Cardiac septum (tissue), 1 donor: ENCODE results near the gene HMCN2. TPM values are rescaled to one million over a fixed set of nuclear protein-coding genes. Genes with fewer than 3 reads are reported as not detected.

Experiments
- DNase-seq: peaks from one replicate; pipeline ENCODE4 v3.0.0-alpha.2; 2020; ENCODE audit warnings: low spot score
- intact Hi-C: fragments of 100-400 bp; cut with DNase I; formaldehyde crosslinking; loops from one replicate; pipeline ENCODE4 v1.14.0; 2022
- total RNA-seq: library from RNA; stranded (reverse); fragmentation: NEBNext Ultra II Directional; extraction: Animal tissue kit (Norgen Biotek cat#: 25700); gene quantifications from one replicate; pipeline ENCODE4 v1.2.1, GENCODE V29; 2021
- donor health status: DM: no; HTN: no; CAD: no.

The HMCN2 gene
- total RNA-seq, 1 donor from 2014 or later: 5.3 TPM

DNA sequence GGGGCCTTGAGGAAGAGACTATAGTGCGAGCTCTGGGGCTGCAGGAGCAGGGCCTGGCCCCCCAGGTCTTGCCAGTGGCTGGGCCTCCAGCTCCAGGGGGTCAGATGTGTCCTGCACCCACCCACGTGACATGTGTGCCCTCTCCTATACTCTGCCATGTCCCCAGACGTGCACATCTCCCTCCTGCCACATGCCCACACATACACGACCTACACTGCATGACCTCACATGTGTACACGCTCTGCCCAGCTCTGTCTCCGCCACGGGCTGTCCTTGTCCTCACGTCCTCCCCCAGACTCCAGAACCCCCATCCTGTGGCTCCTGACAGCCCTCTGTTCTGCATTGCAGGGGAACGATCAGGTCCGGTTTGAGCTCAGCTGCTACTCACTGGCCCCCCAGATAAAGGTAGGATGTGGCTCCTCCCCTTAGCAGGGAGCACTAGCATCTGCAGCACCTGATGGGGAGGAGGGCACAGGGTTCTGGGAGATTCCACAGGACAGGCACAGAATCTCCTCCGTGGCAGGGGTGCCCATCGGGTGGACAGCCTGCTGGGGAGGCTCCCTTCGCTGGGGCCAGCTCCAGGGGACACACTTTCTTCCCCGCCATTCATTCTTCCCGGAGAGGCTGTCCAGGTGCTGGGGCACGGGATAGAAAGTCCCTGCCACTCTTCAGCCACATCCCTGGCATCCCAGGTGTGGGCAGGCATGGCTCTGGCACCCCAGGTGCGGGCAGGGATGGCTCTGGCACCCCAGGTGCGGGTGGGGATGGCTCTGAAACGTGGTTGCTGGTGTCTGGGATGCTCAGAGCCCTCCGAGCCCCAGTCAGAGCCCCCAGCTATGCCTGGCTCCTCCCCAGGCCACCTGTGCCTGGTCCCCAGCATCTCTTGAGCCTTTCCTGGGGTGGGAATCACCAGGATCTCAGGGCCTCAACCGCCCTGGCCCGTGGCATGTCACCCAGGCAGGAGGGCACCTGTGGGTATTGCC is 198.5 kb downstream of the HMCN2 start:
- no peak for DNase-seq
- intact Hi-C loops: loop anchor here (5.0 kb wide), 2 partner anchors 113 to 168 kb away; partner anchors contain the start of gene FUBP3

DNA sequence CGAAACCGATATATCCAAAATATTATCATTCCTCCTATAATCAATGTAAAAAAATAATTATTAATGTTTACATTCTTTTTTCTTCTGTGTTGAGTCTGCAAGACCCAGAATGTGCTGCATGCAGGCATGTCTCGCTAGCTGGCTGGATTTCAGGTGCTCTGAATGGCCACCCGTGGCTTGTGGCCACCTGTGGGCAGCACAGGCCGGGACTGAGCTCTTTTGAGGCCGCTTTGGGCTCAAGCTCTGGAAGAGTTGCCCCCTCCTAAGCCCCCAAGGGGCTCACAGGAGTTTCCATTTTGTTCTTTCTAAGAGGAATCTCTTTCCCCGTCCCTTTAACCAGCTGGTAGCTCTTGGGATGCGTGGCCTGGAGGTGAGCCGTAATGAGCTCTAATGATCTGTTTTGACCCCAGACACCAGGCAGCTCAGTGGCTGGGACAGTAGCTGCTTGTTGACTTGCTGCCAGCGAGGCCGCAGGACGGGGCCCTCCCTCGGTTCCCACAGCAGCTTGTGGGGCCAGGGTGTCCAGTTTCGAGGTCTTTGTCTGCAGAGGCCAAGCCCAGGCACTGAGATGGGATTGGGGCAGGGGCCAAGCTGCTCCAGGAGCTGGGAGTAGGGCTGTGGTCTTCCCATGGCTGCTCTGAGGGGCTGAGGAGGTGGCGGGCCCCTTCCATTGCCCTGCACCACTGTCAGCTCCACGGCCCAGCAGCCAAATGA is 200.0 kb downstream of the HMCN2 start:
- DNase-seq: no peak
- intact Hi-C loops: no loop called here

- no peak for DNase-seq
- intact Hi-C loops: no loop called here
These were observed 201.1 kb downstream of the HMCN2 start for GRCh38 chr9:130466537-130467217.

DNA sequence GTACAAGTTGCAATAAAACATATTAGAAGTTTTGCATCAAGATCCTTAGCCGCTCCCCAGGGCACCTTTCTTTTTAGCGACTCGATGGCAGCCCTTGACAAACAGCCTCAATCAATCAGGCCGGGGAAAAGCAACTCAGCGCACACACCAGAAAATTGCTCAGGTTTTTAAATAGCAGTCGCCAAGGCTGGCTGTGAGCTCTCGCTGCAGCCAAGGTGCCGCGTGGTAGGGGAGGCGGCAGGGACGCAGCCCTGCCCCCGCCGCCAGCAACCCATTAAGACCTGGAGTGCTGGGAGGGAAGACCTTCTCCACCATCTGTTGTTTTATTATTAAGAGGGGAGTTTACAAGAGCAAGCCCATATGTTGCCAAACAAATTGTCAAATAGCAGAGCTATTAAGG is 201.8 kb downstream of the HMCN2 start:
- intact Hi-C loops: no loop called here

DNA sequence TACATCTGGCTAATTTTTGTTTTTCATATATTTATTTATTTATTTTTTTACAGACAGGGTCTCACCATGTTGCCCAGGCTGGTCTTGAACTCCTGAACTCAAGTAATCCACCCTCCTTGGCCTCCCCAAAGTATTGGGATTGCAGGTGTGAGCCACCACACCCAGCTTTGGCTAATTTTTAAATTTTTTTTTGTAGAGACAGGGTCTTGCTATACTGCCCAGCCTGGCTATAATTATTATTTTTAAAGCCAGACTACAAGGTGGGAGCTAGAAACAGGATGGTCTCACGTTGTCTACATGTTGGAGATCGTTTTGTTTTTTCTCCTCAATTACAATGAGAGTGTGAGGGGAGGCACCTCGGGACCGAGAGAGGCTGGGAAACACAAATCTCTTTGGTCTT is 203.0 kb downstream of the HMCN2 start:
- intact Hi-C loops: no loop called here
- DNase-seq: no peak

More for the DNA sequence above, 201.8 kb downstream of the HMCN2 start:
- no peak for DNase-seq

GRCh38 chr9:130470269-130470668 is 204.7 kb downstream of the HMCN2 start:
- DNase-seq: no peak
- intact Hi-C loops: no loop called here

DNA sequence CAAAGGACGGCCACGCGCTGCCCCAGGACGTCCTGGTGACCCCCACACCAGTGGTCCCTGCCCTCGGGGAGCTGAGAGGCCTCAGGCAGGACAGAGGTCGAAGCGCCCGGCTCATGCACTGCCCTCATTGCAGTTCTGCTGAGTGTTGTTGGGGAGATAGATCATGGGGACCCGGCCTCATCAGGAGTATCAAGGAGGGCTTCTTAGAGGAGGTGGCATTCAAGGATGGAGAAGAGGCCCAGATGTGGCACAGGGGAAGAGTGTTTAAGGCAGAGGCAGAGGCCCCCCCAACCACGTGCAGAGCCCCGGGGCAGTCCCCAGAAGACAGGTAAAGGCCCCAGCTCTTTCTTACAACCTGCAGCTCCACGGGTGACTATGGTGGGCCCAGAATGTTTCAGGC is 205.4 kb downstream of the HMCN2 start:
- intact Hi-C loops: no loop called here
- no peak for DNase-seq

DNA sequence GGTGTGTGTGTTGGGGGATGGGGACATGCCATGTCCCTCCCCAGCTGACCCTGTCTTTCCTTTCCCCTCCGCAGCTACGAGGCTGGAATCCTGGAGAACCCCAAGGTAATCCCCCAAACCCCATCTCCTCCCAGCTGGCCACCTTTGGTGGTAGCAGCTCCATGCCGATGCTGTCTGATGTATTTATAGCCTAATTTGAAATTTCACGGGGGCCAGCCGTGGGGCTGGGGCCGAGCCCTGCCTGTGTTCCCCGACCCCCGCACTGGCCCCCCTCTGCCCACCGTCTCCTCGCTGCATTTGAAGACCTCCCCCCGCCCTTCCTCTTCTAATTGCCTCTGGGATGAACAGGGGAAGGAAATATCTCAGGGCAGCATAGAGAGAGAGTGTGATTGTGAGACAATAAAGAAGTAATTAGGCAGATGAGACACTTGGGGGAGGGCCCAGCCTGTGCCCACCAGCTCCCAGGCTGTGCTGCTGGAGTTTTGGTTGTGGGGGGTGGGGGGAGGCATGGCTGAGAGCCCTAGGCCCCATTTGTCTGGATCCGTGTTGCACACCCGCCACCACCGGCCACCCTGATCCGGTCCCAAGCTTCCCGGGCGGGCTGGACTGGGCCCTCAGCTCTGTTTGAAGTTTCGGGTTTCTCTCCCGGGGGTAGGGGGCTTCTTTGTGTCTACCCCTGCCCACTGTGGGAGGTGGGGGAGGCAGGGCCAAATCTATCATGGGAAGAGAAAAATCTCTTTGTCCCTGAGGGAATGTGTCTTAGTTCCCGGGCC is 206.0 kb downstream of the HMCN2 start:
- intact Hi-C loops: no loop called here
- no peak for DNase-seq

DNA sequence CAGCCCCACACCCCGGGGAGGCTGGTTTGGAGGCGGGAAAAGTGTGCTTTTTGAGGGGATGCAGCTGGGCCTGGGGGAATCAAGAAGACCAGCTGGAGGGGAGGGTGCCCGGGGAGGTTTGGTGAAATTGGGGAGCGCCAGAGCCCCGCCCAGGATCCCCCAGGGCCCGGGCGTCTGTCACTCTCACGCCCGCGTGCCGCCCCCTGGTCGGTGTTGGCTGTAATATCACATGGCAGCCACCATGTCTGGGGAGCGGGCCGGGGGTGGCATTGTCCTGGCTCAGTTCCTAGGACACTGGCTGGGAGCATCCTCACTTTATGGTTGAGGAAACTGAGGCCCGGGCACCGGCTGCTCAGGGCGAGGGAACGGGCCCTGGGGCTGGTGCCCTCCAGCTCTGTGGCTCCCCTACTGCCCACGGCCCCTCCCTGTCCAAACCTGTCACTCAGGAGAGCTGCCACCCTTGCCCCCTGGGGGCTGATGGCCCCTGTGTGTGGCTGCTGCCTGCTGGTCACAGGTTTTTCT is 206.7 kb downstream of the HMCN2 start:
- intact Hi-C loops: no loop called here
- no peak for DNase-seq

- no peak for DNase-seq
- intact Hi-C loops: no loop called here
These were observed 207.4 kb downstream of the HMCN2 start for GRCh38 chr9:130473009-130473408.

GRCh38 chr9:130473566-130473965 is 208.0 kb downstream of the HMCN2 start:
- no peak for DNase-seq
- intact Hi-C loops: no loop called here

GRCh38 chr9:130474106-130474505 is 208.5 kb downstream of the HMCN2 start:
- DNase-seq: no peak
- intact Hi-C loops: no loop called here

DNA sequence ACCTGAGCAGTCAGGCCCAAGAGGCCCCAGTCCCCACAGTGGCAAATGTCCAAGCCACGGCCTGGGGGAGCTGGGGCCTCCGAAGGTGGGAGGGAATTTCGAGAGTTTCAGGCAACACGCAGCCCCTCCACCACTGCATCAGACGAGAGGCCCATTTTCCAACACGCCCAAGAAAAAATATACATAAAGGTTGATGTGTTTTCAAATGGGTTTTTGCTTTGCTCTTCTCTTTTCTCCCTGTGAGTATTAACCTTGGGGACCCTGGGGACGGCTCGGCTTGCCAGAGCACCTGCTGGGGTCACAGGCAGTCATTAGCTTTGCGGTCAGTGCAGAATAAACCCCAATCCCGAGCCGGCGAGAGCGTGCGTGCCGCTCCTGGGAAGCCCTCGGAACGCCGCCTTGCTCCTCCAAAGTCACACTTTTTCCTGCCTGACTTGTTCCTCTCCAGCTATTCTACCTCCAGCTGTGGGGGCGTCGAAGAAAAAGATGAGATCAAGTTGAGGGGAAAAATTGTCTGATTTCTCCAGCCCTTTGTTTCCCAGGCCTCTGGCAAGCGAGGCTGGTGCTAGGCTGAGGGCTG is 210.7 kb downstream of the HMCN2 start:
- intact Hi-C loops: no loop called here
- DNase-seq: no peak

DNA sequence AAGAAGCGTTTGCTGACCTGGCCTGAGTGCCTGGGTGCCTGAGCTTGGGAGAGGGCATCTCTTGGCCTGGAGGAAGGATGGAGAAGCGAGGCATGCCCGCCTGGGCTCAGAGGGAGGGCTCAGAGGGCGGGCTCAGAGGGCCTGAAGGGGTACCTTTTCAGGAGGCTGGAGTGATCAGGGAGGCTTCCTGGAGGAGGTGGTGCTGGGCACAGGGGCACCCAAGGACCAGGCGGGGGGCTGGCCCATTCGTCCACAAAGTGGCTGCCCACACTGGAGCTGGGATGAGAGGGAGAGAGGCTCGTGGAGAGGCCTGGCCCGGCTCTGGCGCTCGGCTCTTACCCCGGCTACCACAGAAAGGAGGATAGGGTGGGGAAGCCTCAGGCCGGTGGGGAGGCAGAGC is 212.0 kb downstream of the HMCN2 start:
- intact Hi-C loops: no loop called here
- DNase-seq: no peak

- intact Hi-C loops: no loop called here
- no peak for DNase-seq
These were observed 212.6 kb downstream of the HMCN2 start for GRCh38 chr9:130478152-130478551.

DNA sequence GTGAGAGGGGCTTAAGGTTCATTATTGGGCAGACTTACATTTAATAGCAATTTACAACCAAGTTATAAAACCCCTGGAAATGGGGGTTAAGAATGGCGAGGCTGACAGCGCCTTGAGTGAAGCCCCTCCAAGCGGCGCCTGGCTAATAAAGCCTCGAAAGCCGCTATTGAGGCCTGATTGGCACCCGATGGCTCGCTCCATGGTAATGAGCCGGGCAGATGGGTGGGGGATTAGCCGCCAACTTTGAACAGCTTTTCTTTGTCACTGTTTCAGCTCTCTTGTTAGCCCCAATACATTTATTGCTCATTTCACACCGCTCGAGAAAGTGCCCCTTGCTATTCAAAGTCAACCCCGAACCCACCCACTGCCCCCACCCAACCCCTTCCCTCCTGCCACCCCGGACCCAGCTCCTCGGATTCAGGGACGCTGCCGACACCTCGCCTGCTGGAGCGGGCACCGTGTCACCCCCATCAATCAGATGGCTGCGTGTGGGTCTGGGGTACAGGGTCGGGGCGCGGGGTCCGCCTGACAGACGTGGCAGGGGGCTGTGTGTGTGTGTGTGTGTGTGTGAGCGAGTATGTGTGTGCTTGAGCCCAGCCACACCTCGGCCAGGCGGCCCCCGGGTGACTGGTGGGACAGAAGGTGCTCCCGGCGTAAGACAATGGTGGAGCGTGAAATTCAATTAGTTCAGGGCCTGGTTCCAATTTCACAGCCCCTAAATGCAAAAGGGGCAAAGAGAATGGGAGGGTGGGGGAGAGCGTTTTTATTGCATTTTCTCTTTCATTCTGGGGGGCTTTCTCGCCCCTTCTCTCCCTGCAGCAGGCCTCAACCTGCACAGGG is 213.4 kb downstream of the HMCN2 start:
- DNase-seq: no peak
- intact Hi-C loops: no loop called here

- intact Hi-C loops: no loop called here
- no peak for DNase-seq
These were observed 214.0 kb downstream of the HMCN2 start for GRCh38 chr9:130479587-130479986.

DNA sequence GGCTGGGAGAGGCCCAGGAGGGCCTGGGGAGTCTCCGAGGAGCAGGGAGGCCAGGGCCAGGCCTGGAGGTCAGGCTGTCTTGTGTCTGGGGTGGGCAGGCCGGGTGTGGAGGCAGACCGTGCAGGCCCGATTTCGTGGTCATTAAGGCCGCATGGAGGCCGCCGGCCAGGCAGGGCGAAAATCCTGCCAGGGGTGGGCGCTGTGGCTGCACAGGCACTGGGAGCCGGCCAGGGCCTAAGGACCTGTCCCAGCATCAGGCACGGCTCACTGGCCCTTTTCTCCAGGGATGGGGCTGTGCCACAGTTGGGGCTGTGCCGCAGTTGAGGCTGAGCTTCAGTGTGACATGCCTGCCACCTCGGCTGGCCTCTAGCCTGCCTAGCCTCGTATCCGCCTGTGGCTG is 215.1 kb downstream of the HMCN2 start:
- intact Hi-C loops: no loop called here
- DNase-seq: no peak
